HCT116 (cell line): Measurements from ENCODE around the gene SURF6. TPM values are rescaled to one million over a fixed set of nuclear protein-coding genes. Genes with fewer than 3 reads are reported as not detected.

Source experiments
- ATAC-seq: fragments of 200-7000 bp; cut with Tn5 transposase; 2 replicates; pipeline ENCODE4 v1.9.1; 2020; ENCODE audit warnings: mild to moderate bottlenecking, moderate library complexity
- BruUV-seq: library from RNA; stranded (reverse); fragments of 400-500 nt; replicated peaks from 2 replicates; lab custom pipeline; 2021; lab: Mats Ljungman, UMichigan
- CTCF ChIA-PET: fragments of 300-600 bp; sonication (Branson Sonifier 250); formaldehyde crosslinking; loops from one replicate; lab custom pipeline; 2021; ENCODE audit warnings: antibody characterized with exemption; lab: Charles Lee
- POLR2A ChIA-PET: fragments of 300-600, 350-600 bp; sonication (Branson Sonifier 250); formaldehyde crosslinking; loops from one replicate; lab custom pipeline; 2021; ENCODE audit warnings: antibody characterized with exemption; lab: Charles Lee
- RAD21 ChIA-PET, 2 experiments: fragments of 300-600 bp; sonication (Branson Sonifier 250); formaldehyde crosslinking; loops; one replicate each; lab custom pipeline; 2023; ENCODE audit warnings: low total read pairs in 2 of 2; ENCODE audit not compliant: uncharacterized antibody in 2 of 2, unreplicated experiment in 2 of 2, low non-redundant PET in 1 of 2; lab: Charles Lee
- DNase-seq: peaks from one replicate; pipeline ENCODE4 v3.0.0-alpha.2; 2010; ENCODE audit warnings: low read depth, low spot score
- H2AFZ ChIP-seq: fragments of 200-600 bp; shearing (Covaris generic), sonication (generic); 2 replicates; pipeline ENCODE4 v1.6.1; 2017; ENCODE audit warnings: low read depth, mixed run types, mixed read lengths, antibody characterized with exemption, low read length; ENCODE audit not compliant: poor library complexity, severe bottlenecking
- H3K27ac ChIP-seq: 2 replicates; pipeline ENCODE4 v1.5.1; 2012; ENCODE audit warnings: low read depth, low read length
- H3K27me3 ChIP-seq: fragments of 200-600 bp; sonication (generic); 2 replicates; pipeline ENCODE4 v1.6.1; 2016; ENCODE audit warnings: mixed run types, low read length, mixed read lengths; ENCODE audit not compliant: insufficient read depth
- H3K36me3 ChIP-seq, 2 experiments: fragments of 200-500 bp in 1 of 2; fragments of 200-600 bp in 1 of 2; sonication (Bioruptor generic) in 1 of 2; sonication (generic) in 1 of 2; 2 replicates each; pipeline versions ENCODE4 v1.5.1 to v1.6.1; 2014 to 2016; ENCODE audit warnings: low read length in 2 of 2, inconsistent platforms in 1 of 2, mixed read lengths in 1 of 2, mixed run types in 1 of 2; ENCODE audit not compliant: insufficient read depth in 2 of 2, control insufficient read depth in 1 of 2
- H3K4me1 ChIP-seq, 2 experiments: fragments of 200-600 bp in 1 of 2; sonication (generic) in 1 of 2; 2 replicates each; pipeline versions ENCODE4 v1.5.1 to v1.6.1; 2012 to 2017; ENCODE audit warnings: low read length in 2 of 2, inconsistent platforms in 1 of 2, mild to moderate bottlenecking in 1 of 2, mixed read lengths in 1 of 2, mixed run types in 1 of 2, moderate library complexity in 1 of 2; ENCODE audit not compliant: insufficient read depth in 2 of 2, control insufficient read depth in 1 of 2
- H3K4me2 ChIP-seq: fragments of 200-600 bp; sonication (generic); 2 replicates; pipeline ENCODE4 v1.6.1; 2017; ENCODE audit warnings: mixed run types, low read length, mixed read lengths
- H3K4me3 ChIP-seq, 2 experiments: fragments of 200-600 bp in 1 of 2; sonication (generic) in 1 of 2; replicated peaks in 1 of 2; 2 replicates each; pipeline ENCODE4 v1.5.1; 2011 to 2016; ENCODE audit warnings: low read length in 2 of 2, control low read depth in 1 of 2, low read depth in 1 of 2, mild to moderate bottlenecking in 1 of 2, mixed read lengths in 1 of 2, mixed run types in 1 of 2
- H3K79me2 ChIP-seq: fragments of 200-600 bp; sonication (generic); 2 replicates; pipeline ENCODE4 v1.6.1; 2017; ENCODE audit warnings: mild to moderate bottlenecking, mixed run types, low read length, moderate library complexity, mixed read lengths; ENCODE audit not compliant: insufficient read depth
- H3K9ac ChIP-seq: fragments of 200-600 bp; sonication (generic); 2 replicates; pipeline ENCODE4 v1.6.1; 2016; ENCODE audit warnings: low read length, mixed read lengths
- H3K9me2 ChIP-seq: fragments of 200-600 bp; sonication (generic), shearing (Covaris generic); 2 replicates; pipeline ENCODE4 v1.6.1; 2017; ENCODE audit warnings: mixed run types, mild to moderate bottlenecking, moderate library complexity; ENCODE audit not compliant: insufficient read depth
- H3K9me3 ChIP-seq, 2 experiments: fragments of 200-500 bp in 1 of 2; fragments of 200-600 bp in 1 of 2; sonication (Bioruptor generic) in 1 of 2; sonication (generic) in 1 of 2; 2 replicates each; pipeline ENCODE4 v1.6.1; 2014 to 2017; ENCODE audit warnings: low read length in 2 of 2, mixed read lengths in 2 of 2, inconsistent platforms in 1 of 2, low read depth in 1 of 2, mild to moderate bottlenecking in 1 of 2, mixed run types in 1 of 2, moderate library complexity in 1 of 2; ENCODE audit not compliant: control insufficient read depth in 1 of 2, insufficient read depth in 1 of 2
- H4K20me1 ChIP-seq: fragments of 200-600 bp; sonication (generic), shearing (Covaris generic); 2 replicates; pipeline ENCODE4 v1.6.1; 2017; ENCODE audit warnings: mixed run types, mild to moderate bottlenecking, moderate library complexity; ENCODE audit not compliant: insufficient read depth
- ATF3 ChIP-seq: IDR thresholded peaks from 2 replicates; pipeline ENCODE4 v1.6.1; 2012
- POLR2A ChIP-seq: IDR thresholded peaks from 2 replicates; pipeline ENCODE4 v1.7.0; 2011; ENCODE audit warnings: borderline replicate concordance; ENCODE audit not compliant: insufficient read depth, insufficient read length; ENCODE audit errors: extremely low read depth
- POLR2AphosphoS5 ChIP-seq: IDR thresholded peaks from 2 replicates; pipeline ENCODE4 v1.6.1; 2011; ENCODE audit warnings: mild to moderate bottlenecking, low read depth, low read length, moderate library complexity
- RAD21 ChIP-seq: IDR thresholded peaks from 2 replicates; pipeline ENCODE4 v1.6.1; 2012; ENCODE audit warnings: low read depth, mild to moderate bottlenecking
- REST ChIP-seq: IDR thresholded peaks from 2 replicates; pipeline ENCODE4 v1.6.1; 2012; ENCODE audit warnings: low read depth
- SIN3A ChIP-seq: IDR thresholded peaks from 2 replicates; pipeline ENCODE4 v1.6.1; 2012; ENCODE audit warnings: low read depth
- SP1 ChIP-seq: IDR thresholded peaks from 2 replicates; pipeline ENCODE4 v1.6.1; 2012; ENCODE audit warnings: low read depth
- SRF ChIP-seq: IDR thresholded peaks from 2 replicates; pipeline ENCODE4 v1.6.1; 2012; ENCODE audit warnings: low read depth
- TCF7L2 ChIP-seq: IDR thresholded peaks from 2 replicates; pipeline ENCODE4 v1.7.0; 2011; ENCODE audit warnings: borderline replicate concordance, inconsistent platforms; ENCODE audit not compliant: insufficient read depth, insufficient read length; ENCODE audit errors: extremely low read depth
- YY1 ChIP-seq: IDR thresholded peaks from 2 replicates; pipeline ENCODE4 v1.6.1; 2011; ENCODE audit warnings: low read length, low read depth, moderate library complexity, mild to moderate bottlenecking; ENCODE audit not compliant: insufficient replicate concordance; ENCODE audit errors: extremely low read depth
- ZFX ChIP-seq: fragments of 450-650 bp; IDR thresholded peaks from 2 replicates; pipeline ENCODE4 v1.6.1; 2017
- intact Hi-C: fragments of 100-400 bp; cut with micrococcal nuclease; formaldehyde crosslinking; loops from 2 replicates; pipeline ENCODE4 v1.10.0; 2022
- total RNA-seq: library from RNA; stranded (reverse); gene quantifications from one replicate; pipeline ENCODE4 v1.2.1, GENCODE V29; 2021; ENCODE audit not compliant: unreplicated experiment
- TF ChIP-seq, protein P1 (sequence below), 3 experiments: fragments of 200-600 bp in 1 of 3; sonication (generic) in 1 of 3; IDR thresholded peaks in 2 of 3; conservative IDR thresholded peaks in 1 of 3; 2 replicates each; pipeline ENCODE4 v1.5.1; 2012 to 2017; ENCODE audit warnings: low read depth in 2 of 3, low read length in 2 of 3, antibody characterized with exemption in 1 of 3, borderline replicate concordance in 1 of 3, control low read depth in 1 of 3, mild to moderate bottlenecking in 1 of 3, mixed read lengths in 1 of 3, mixed run types in 1 of 3, moderate library complexity in 1 of 3; ENCODE audit not compliant: insufficient read depth in 1 of 3

SURF6 gene
- total RNA-seq, 1 experiment from 2014 or later: 30.1 TPM

DNA sequence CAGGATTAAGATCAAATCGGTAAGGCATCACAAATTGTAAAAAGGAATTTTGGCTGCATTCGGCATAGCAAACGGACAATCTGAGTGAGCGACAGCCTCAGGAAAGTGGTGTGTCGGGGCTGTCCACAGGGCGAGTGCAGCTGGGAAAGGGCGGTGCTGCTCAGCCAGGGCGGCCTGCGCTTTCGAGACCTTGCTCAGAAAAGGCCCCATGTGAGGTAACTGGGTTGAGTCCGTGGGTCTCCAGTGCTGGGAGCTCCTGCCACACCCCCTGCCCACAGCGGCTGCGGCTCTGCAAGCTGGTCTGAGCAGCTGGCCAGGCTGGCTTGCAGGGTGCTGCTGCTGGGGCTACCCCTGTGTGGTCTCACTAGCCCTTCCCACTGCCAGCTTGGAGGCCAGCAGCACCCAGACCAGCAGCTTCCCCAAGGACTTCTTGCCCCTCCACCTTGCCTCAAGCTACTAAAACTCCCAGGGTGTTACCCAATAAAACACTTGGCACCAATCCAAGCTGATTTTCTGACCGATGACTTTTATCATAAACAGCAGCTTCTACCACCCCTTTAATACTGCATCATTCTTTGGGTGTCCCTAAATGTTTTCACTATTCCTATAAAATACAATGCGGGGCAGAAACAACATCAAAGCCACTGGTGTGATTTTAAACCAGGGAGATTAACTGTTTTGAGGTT lies 26.5 kb upstream of the SURF6 start:
- no peaks in the 10 kb centered on the region for H3K9me3 ChIP-seq
- no peak overlapping the region for H3K4me2 ChIP-seq
- ATAC-seq: peak; percentile 6; the same call in 1 of the 2 replicates
- no peaks in the 10 kb centered on the region for H4K20me1 ChIP-seq
- peaks cover 49% of the 10 kb centered on the region for H3K79me2 ChIP-seq
- RAD21 ChIA-PET: no interaction called here
- H3K27me3 ChIP-seq: no peaks in the 10 kb centered on the region
- H3K4me3 ChIP-seq: no peak overlapping the region
- intact Hi-C loops: no loop called here
- no peak overlapping the region for H2AFZ ChIP-seq
- 0 out of 2 replicates have a peak overlapping the region, but pooled peaks have one; percentile 2 for H3K27ac ChIP-seq
- CTCF ChIA-PET: no interaction called here
- H3K36me3 ChIP-seq: peaks cover 40 to 60% of the 10 kb centered on the region in 2 experiments; a peak in 3 of 4 replicates
- H3K9me2 ChIP-seq: no peaks in the 10 kb centered on the region
- peaks cover 4% of the 10 kb centered on the region in 2 experiments; a peak in 3 of 4 replicates for H3K4me1 ChIP-seq
- no peak overlapping the region for H3K9ac ChIP-seq
- POLR2A ChIA-PET: interaction anchor here (0.8 to 1.4 kb wide), 2 partner anchors 9 to 15 kb away, joined by 3 to 5 read pairs; partner anchors contain the start of genes MED22 and RPL7A
- TSS peak; percentile 22 for BruUV-seq
- TF ChIP-seq ZFX: no peak
- TF ChIP-seq, protein P1, sequence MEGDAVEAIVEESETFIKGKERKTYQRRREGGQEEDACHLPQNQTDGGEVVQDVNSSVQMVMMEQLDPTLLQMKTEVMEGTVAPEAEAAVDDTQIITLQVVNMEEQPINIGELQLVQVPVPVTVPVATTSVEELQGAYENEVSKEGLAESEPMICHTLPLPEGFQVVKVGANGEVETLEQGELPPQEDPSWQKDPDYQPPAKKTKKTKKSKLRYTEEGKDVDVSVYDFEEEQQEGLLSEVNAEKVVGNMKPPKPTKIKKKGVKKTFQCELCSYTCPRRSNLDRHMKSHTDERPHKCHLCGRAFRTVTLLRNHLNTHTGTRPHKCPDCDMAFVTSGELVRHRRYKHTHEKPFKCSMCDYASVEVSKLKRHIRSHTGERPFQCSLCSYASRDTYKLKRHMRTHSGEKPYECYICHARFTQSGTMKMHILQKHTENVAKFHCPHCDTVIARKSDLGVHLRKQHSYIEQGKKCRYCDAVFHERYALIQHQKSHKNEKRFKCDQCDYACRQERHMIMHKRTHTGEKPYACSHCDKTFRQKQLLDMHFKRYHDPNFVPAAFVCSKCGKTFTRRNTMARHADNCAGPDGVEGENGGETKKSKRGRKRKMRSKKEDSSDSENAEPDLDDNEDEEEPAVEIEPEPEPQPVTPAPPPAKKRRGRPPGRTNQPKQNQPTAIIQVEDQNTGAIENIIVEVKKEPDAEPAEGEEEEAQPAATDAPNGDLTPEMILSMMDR (IDR thresholded peaks at IDR 0.05 in 2 of 3, conservative IDR thresholded peaks at IDR 0.05 in 1 of 3; ENCODE audit: borderline replicate concordance in 1 of 3, insufficient read depth in 1 of 3, low read depth in 2 of 3, low read length in 2 of 3): no peak
- TF ChIP-seq, all 23 proteins: peak for 0
- DNase-seq: no peak

- Histone ChIP-seq H3K36me3 (peaks cover 36 to 51% of the 10 kb centered on the region in 2 experiments; a peak in 3 of 4 replicates), H3K4me1 (peaks cover 7 to 9% of the 10 kb centered on the region in 2 experiments; a peak in 3 of 4 replicates)
- POLR2A ChIA-PET: no interaction called here
- TF ChIP-seq SIN3A (no peak), TCF7L2 (no peak), POLR2AphosphoS5 (no peak), REST (no peak), POLR2A (no peak), RAD21 (no peak), YY1 (no peak), SRF (no peak), SP1 (no peak), ATF3 (no peak)
Observed at GRCh38 chr9:133361507-133362092, 25.6 kb upstream of the SURF6 start.

More at GRCh38 chr9:133361507-133362092, 25.6 kb upstream of the SURF6 start:
- Histone ChIP-seq H3K9me2 (no peaks in the 10 kb centered on the region), H3K4me3 (no peak overlapping the region), H3K4me2 (no peak overlapping the region), H2AFZ (no peak overlapping the region), H3K27me3 (no peaks in the 10 kb centered on the region), H3K79me2 (peaks cover 49% of the 10 kb centered on the region), H3K9me3 (no peaks in the 10 kb centered on the region), H3K27ac (peak overlapping the region; percentile 26; the same call in 1 of the 2 replicates), H4K20me1 (no peaks in the 10 kb centered on the region), H3K9ac (no peak overlapping the region)
- DNase-seq (no peak), ATAC-seq (no peak)
- RAD21 ChIA-PET: no interaction called here
- intact Hi-C loops: no loop called here
- CTCF ChIA-PET: no interaction called here
- no TSS peak for BruUV-seq
